Erythroblast (primary cell): ENCODE results near the gene GCNA.

ENCODE experiments used
- DNase-seq, 2 experiments: peaks; one replicate each; lab custom pipeline; 2025; lab: John Stamatoyannopoulos, UW
- GATA1 ChIP-seq: IDR thresholded peaks from 2 replicates; pipeline ENCODE4 v1.6.1; 2011; ENCODE audit warnings: low read depth, mild to moderate bottlenecking, control low read depth, low read length, moderate library complexity
- POLR2A ChIP-seq: IDR thresholded peaks from 2 replicates; pipeline ENCODE4 v1.6.1; 2011; ENCODE audit warnings: mild to moderate bottlenecking, low read length

Gene GCNA, protein sequence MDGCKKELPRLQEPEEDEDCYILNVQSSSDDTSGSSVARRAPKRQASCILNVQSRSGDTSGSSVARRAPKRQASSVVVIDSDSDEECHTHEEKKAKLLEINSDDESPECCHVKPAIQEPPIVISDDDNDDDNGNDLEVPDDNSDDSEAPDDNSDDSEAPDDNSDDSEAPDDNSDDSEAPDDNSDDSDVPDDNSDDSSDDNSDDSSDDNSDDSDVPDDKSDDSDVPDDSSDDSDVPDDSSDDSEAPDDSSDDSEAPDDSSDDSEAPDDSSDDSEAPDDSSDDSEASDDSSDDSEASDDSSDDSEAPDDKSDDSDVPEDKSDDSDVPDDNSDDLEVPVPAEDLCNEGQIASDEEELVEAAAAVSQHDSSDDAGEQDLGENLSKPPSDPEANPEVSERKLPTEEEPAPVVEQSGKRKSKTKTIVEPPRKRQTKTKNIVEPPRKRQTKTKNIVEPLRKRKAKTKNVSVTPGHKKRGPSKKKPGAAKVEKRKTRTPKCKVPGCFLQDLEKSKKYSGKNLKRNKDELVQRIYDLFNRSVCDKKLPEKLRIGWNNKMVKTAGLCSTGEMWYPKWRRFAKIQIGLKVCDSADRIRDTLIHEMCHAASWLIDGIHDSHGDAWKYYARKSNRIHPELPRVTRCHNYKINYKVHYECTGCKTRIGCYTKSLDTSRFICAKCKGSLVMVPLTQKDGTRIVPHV

DNA sequence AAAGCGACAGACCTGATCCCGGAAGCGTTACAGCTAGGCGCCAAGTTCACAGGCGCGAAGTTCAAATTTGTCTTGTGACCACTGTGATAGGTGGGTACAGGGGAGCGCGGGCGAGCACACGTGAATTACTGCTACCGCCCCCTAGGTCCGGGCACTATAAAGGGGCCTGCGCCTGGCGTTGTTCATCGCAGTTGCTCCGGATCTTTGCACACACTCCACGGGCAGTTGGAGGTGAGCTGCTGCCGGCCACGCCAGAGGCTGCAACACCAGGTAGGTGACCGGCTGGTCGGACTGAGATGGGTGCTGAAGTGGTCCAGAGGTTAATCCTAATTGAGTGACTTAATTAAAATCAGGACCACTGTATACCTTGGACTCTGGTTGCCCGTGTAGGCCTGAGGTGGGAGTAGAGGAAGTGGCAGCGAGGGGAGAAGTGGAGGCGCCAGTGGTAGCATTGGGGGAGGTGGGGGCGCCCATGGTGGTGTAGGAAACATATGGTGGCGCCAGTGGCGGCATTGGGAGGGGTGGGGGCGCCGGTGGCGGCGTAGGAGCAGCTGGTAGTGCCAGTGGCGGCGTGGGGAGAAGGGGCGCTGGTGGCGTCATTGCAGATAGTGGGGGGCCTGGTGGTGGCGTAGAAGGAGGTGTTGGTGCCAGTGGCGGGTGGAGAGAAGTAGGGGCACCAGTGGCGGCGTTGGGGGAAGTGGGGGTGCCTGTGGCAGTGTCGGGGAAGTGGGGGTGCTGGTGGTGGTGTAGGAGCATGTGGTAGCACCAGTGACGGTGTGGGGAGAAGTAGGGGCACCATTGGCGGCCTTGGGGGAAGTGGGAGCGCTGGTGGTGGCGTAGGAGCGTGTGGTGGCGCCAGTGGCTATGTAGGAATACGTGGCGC is at the start of gene GCNA:
Gene GCNA (plus strand): TSS at position 185 of the 883 bp plus-strand sequence. CDS start 2,385 bp downstream, outside the sequence.
- no peak for TF ChIP-seq GATA1
- no peak for TF ChIP-seq POLR2A
- DNase-seq = no peak

DNA sequence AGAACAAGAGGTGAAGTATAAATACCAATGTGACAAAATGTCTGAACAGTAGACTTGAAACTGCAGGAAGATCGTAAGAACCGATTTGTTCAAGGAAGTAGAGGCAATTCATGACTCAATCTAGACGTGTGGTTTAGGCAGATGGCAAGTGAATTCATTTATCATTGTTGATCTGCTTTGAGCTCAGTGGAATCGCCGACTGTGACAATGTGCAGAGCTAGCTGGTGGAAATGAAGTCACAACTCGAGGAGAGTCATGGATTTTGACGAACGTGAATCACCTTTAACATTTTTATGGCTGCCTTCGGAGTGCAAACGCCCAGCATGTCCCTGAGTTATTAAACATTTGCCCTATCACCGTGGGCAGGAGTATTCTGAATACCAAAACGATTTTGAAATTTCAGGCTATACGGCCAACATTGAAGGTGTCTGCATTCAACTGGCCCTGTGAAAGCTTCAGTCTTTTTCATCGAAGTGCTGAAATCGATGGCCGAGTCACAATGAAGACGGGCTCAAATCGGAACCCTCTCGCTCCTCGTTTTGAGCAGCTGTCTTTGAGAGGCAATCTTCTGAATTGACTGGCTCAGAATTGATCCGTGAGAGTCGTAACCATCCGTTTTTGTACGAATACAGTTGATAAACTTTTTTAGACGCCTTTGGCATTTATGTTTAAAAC is 46.0 kb upstream of the GCNA start:
- peak; percentile 69 to 75 for DNase-seq

DNA sequence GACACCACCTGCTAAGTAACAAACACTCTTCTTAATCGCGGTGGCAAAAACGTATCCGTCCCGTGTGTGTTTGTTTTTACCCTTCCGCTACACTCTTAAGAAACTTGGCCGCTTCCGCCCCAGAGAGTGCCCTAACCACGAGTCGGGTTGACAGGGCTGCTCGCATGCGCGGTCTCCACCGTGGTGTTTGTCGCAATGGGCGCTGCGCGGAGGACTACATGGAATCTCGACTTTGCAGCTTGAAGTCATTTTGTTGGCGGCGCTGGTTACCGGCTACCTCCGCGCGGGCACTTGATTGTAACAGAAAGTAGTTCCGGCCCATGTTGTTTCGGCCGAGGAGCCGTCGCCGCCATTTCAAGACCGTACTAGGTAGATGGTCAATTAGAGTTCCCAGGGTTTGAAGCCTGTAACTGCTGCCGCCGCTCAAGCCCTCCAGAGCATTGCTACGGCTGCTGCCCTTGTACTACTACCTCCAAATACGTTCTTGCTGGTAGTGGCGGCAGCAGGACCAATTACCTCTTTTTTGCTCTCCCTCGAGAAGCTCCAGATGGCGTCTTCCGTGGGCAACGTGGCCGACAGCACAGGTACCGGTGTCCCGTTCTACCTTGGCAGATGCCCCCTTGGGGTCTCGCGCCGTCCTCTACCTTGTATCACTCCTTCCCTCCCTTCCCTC is 45.3 kb upstream of the GCNA start, which contains the start of gene OGT:
Gene OGT (plus strand): TSS at position 352 of the 673 bp plus-strand sequence. CDS start 196 bp downstream, at position 548.
- DNase-seq = peak; percentile 96 to 98

More for the DNA sequence above, 46.0 kb upstream of the GCNA start:
- TF ChIP-seq POLR2A = no peak
- TF ChIP-seq GATA1 = no peak

DNA sequence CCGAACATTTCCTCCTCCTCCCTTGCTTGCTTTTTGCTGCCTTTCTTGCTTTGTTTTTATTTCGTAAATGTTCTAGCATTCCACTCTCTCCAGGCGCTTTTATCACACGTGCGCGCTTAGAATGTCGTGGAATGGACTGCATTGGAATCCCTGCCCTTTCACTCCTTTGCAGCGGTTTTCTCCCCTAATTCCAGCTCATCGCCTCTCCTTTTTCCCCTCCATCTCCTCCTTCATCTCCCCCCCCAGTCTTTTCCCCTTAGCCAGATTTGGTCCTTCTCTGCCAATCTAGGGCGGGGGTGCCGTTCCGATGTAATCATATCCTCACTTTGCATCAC is 44.8 kb upstream of the GCNA start:
- DNase-seq = no peak
- TF ChIP-seq POLR2A (no peak), GATA1 (no peak)

More for the DNA sequence above, 45.3 kb upstream of the GCNA start, which contains the start of gene OGT:
- TF ChIP-seq GATA1 = no peak
- peak; percentile 93 for TF ChIP-seq POLR2A

DNA sequence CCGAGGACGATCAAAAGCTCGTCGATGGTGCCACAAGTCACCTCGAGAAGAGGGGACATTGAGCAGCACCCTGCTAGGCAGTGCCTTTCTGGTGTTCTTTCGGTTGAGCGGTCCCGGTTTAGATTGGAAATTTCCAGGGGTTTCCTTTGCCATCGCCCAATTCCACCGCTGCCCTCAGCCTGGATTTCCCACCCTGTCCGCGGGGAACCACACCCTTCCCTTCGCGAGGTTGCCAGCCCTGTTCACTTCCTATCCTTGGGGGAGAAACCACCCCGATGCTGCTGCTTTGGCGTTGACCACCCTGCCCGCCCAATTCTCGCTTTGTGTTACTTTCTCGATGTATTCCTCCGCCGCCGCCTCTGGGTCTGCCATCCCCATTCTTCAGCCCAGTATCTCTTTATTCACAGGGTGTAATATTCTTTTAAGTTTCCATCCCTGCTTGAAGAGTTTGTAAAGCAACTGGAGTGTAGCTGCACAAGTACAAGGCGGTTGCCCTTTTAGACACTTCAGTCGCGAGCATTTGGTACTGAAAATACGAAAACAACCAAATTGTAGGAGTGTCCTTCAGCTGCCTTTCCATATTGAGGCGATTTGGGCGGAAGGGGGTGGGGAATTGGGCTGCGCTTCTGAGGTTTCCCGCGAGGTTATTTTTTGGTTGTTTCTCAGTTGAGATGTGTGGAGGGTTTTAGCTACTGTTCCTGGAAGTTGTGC is 44.2 kb upstream of the GCNA start:
- TF ChIP-seq POLR2A (no peak), GATA1 (no peak)
- peak; percentile 68 to 73 for DNase-seq

DNA sequence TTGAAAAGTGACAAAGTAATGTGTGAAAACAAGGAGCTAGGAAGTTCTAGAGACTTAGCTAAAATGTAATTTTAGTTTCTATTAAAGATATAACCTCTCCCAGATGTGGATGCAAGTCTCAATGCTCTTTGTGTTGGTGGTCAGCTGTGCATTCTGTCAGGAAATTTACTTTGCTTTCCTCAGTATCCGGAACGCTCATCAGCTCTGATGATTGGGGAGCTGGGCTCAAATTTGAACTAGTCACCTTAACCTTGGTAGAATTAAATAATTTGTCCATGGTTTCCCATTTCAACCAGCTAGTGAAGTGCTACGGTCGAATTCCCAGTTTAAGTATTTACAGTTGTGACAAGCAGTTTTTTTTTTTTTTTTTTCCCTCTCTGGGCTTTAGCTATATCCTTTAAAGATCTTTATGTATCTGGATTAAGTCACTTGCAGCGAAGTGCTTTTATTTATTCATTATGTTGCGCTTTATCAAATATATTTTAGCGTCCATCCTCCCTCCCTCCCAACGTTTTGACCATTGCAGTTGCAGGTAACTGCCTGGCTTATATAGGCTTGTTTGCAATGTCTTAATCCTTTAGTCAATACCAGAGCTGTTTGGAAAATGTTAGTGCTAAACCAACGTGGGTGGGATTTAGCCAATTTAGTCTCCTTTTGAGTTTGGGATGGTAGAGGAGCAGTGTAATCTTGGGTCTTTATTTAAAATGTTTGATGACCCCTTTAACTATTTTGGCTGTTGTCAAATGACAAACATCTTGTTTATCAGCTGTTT is 43.3 kb upstream of the GCNA start:
- peak in 1 of 2 experiments; percentile 36 for DNase-seq
- TF ChIP-seq GATA1 = no peak
- no peak for TF ChIP-seq POLR2A

DNA sequence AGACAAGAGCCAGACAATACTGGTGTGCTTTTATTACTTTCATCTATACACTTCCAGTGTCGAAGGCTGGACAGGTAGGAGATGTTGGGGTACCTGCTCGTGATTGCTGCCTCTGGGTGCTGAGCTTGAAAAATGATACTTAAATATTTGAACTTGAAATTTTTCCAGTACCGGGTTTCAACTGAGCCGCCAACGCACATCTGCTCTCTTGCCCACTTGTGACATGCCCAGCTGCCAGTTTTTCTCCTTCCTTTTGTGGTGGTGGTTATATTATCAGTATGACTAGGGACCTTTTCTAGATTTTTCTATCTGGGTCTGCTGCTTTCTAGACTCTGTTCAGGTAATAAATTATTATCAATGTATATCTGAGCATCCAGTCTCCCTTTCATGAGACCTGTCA is 42.0 kb upstream of the GCNA start:
- DNase-seq = peak in 1 of 2 experiments; percentile 7
- TF ChIP-seq POLR2A = no peak
- TF ChIP-seq GATA1 = no peak

DNA sequence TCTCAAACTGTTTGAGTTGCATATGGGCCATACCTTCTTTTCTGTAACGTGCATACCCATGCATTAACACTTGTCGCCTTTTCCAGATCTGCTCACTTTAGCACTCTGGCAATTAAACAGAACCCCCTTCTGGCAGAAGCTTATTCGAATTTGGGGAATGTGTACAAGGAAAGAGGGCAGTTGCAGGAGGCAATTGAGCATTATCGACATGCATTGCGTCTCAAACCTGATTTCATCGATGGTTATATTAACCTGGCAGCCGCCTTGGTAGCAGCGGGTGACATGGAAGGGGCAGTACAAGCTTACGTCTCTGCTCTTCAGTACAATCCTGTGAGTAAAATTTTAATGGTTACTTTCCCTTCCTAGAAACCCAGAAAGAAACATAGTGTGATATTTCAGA is 40.5 kb upstream of the GCNA start:
- DNase-seq = no peak
- TF ChIP-seq GATA1 (no peak), POLR2A (no peak)

DNA sequence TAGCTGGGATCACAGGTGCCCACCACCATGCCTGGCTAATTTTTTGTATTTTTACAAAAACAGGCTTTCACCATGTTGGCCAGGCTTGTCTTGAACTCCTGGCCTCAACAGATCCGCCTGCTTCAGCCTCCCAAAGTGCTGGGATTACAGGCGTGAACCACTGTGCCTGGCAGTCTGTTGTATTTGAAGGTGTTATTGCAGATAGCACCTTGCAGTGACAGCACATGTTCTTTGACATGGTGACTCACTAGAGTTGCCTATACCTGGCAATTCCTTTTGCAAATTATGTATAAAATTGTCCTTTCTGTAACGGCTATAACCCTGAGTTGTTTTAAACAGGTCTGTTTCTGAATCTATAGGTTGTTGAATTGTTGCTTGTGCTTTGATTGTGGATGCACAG is 37.4 kb upstream of the GCNA start:
- DNase-seq = peak; percentile 35 to 58
- TF ChIP-seq GATA1 (no peak), POLR2A (no peak)

DNA sequence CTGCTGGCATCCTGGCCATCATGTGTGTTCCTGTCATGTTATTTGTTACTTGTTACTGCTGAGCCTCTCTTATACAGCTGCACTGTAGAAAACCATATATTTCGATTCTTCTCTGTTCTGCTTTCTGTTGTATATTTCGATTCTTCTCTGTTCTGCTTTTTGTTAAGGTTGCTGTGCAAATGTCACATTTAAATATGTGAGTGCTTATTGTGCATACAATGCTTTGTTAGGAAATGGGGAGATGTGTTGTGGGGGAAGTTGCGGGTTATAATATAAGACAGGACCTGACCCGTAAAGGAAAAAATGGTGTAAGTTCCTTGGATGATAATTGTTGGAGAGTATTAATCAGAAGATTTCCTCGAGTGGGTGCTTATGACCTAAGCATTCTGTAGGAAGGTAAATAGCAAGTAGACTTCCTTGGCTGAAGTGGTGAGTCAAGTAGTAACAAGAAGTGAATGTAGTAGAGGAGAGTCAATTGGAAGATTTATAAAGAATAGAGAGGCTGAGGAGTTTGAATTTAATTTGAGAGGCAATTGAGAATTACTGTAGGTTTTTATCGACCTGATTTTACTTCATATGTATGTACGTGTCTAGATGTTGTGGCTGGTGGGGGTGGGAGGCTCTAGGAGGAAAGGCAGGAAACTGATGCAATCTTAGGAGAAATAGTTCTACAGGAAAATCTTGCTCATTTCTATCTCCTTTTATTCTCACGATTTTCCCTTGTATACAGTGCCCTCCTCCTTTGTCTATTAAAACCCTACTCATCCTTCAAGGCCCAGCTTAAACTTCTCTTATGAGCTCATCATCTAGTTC is 36.8 kb upstream of the GCNA start:
- DNase-seq = peak; percentile 9 to 40
- TF ChIP-seq GATA1 = no peak
- no peak for TF ChIP-seq POLR2A
